Measurements from ENCODE around the gene EXOC3L1. TPM values are rescaled to one million over a fixed set of nuclear protein-coding genes. Genes with fewer than 3 reads are reported as not detected.

Gene EXOC3L1
- total and polyA plus RNA-seq, 2 of the 4 experiments (the other 2 are of a cell fraction) = not detected

DNA sequence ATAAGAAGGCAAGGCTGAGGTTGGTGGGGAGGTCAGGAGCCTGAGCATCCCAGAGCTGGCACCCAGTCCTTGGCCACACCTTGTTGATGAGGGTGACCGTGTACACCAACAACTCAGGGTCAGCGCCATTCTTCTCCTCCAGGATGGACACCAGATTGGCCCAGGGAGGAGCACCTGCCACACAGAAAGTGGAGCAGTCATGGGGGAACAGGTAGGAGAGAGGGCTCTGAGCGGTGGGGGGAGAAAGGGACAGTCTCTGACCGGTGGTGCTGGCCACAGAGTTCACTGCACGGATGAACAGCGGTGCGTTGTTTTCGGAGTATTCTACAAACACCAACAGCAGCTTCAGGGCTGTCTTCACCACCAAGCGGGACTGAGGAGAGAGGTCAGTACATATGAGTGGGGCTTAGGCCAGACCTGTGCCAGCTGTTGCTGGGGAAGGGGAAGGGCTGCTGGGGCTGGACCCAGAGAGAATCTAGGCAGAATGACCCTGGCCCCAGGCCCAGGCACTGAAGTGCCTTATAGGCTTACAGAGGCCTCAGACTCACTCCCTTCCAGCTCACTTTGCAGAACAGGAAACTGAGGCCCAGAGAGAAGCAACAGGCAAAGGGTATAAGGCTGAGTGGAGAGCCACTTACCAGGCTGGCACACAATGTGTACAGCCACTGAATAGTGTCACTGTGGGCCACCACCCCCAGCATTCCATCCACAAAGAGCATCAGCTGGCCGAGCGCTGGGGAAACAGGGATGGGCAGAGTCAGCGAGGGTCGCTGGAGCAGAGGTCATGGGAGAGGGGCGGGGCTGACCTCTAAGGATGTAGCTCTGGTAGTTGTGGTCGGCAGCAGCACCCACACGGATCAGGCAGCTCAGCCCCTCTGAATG, 47.7 kb upstream of the EXOC3L1 start:
- no peak overlapping the region for H3K9ac ChIP-seq (ENCODE audit: low read depth, low read length)
- intact Hi-C loops (cut with micrococcal nuclease) (no loop called here), dilution Hi-C loops (cut with HindIII; ENCODE audit: low sequenced_read_pairs, unreplicated experiment) (no loop called here), in situ Hi-C loops (cut with MboI; ENCODE audit: low sequenced_read_pairs) (no loop called here)
- H2AFZ ChIP-seq (replicated peaks; ENCODE audit: low read length, poor library complexity) = no peak overlapping the region
- no peak overlapping the region for H3K27ac ChIP-seq (ENCODE audit: insufficient read depth, low read length)
- H2BK20ac ChIP-seq (ENCODE audit: low read depth, low read length) = no peak overlapping the region
- no peak overlapping the region for H3K4ac ChIP-seq (ENCODE audit: low read depth, low read length)
- BruUV-seq (replicated peaks) = no TSS peak
- H2AK9ac ChIP-seq (replicated peaks; ENCODE audit: low read depth, low read length, poor library complexity) = no peak overlapping the region
- no peaks in the 10 kb centered on the region; the same call in 1 of the 2 replicates for H4K20me1 ChIP-seq (ENCODE audit: insufficient read depth, low read length)
- H2AK5ac ChIP-seq (ENCODE audit: low read depth, low read length) = no peak overlapping the region
- H4K8ac ChIP-seq (ENCODE audit: low read depth in 2 of 2, low read length in 2 of 2) = no peak overlapping the region
- H2BK5ac ChIP-seq (ENCODE audit: low read depth, low read length, poor library complexity, severe bottlenecking) = no peak overlapping the region
- H3K56ac ChIP-seq (ENCODE audit: extremely low read depth, insufficient read depth, low read length) = no peak overlapping the region
- DNase-seq (no peak), ATAC-seq (ENCODE audit: low read depth) (no peak)
- CTCF ChIA-PET = no interaction called here
- H3K9me3 ChIP-seq (ENCODE audit: control insufficient read depth, insufficient read depth, low read length) = no peaks in the 10 kb centered on the region
- H3K23ac ChIP-seq (ENCODE audit: low read depth, low read length) = no peak overlapping the region
- H3K4me2 ChIP-seq (ENCODE audit: low read depth, low read length) = no peak overlapping the region
- H4K91ac ChIP-seq (ENCODE audit: insufficient read depth, low read depth, low read length) = no peak overlapping the region
- no peak overlapping the region for H2BK120ac ChIP-seq (ENCODE audit: low read depth, low read length)
- POLR2A ChIA-PET (ENCODE audit: unreplicated experiment) = no interaction called here
- no peak overlapping the region for H3K14ac ChIP-seq (replicated peaks; ENCODE audit: low read depth, low read length)
- 90% methylated on average over 2 of the region's 16 CpGs; no CpG with 5 or more reads in 1 of the 2 experiments for WGBS, 2 experiments (ENCODE audit: extremely low coverage in 2 of 2, insufficient read length in 1 of 2)
- peaks cover 52% of the 10 kb centered on the region for H3K36me3 ChIP-seq (ENCODE audit: control insufficient read depth, insufficient read depth, low read length)
- no peaks in the 10 kb centered on the region for H3K27me3 ChIP-seq (ENCODE audit: control insufficient read depth, insufficient read depth, low read length)
- H3K4me1 ChIP-seq (ENCODE audit: control insufficient read depth, insufficient read depth, low read length) = peaks cover 21% of the 10 kb centered on the region
- TF ChIP-seq SMC3 (IDR thresholded peaks at IDR 0.05; ENCODE audit: low read depth, low read length) (no peak), MAFK (IDR thresholded peaks at IDR 0.05; ENCODE audit: low read depth, low read length) (no peak), MXI1 (IDR thresholded peaks at IDR 0.05; ENCODE audit: borderline replicate concordance, low read depth, low read length) (no peak), RAD21 (IDR thresholded peaks at IDR 0.05; ENCODE audit: low read length) (no peak), USF2 (IDR thresholded peaks at IDR 0.05; ENCODE audit: low read depth, low read length) (no peak)
- TF ChIP-seq, protein P1, sequence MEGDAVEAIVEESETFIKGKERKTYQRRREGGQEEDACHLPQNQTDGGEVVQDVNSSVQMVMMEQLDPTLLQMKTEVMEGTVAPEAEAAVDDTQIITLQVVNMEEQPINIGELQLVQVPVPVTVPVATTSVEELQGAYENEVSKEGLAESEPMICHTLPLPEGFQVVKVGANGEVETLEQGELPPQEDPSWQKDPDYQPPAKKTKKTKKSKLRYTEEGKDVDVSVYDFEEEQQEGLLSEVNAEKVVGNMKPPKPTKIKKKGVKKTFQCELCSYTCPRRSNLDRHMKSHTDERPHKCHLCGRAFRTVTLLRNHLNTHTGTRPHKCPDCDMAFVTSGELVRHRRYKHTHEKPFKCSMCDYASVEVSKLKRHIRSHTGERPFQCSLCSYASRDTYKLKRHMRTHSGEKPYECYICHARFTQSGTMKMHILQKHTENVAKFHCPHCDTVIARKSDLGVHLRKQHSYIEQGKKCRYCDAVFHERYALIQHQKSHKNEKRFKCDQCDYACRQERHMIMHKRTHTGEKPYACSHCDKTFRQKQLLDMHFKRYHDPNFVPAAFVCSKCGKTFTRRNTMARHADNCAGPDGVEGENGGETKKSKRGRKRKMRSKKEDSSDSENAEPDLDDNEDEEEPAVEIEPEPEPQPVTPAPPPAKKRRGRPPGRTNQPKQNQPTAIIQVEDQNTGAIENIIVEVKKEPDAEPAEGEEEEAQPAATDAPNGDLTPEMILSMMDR (conservative IDR thresholded peaks at IDR 0.05; ENCODE audit: low read depth, low read length) = no peak
- peaks cover 26% of the 10 kb centered on the region for H3K9me1 ChIP-seq (ENCODE audit: insufficient read depth, low read length)
- no peak overlapping the region for H2BK15ac ChIP-seq (ENCODE audit: low read depth, low read length)
- H3K4me3 ChIP-seq (ENCODE audit: insufficient read depth, low read depth, low read length) = no peak overlapping the region
- no peak overlapping the region for H3K18ac ChIP-seq (ENCODE audit: low read depth, low read length)
- H4K5ac ChIP-seq (ENCODE audit: low read depth, low read length) = no peak overlapping the region
- H3K79me1 ChIP-seq (ENCODE audit: low read depth in 1 of 2, low read length in 2 of 2) = peaks cover 30 to 66% of the 10 kb centered on the region in 2 experiments; a peak in 3 of 4 replicates
